CD4-positive, alpha-beta T cell treated with Interleukin-15 for 1 hour (primary cell): ENCODE results near the gene TNPO1.
"Not testable (repeated sequence)": the region's sequence is repeated elsewhere in the genome, so short reads cannot be mapped to it uniquely, and the experiment has no call there.

Source experiments
- DNase-seq: peaks from one replicate; pipeline ENCODE4 v3.0.0-alpha.2; 2020

TNPO1 gene

DNA sequence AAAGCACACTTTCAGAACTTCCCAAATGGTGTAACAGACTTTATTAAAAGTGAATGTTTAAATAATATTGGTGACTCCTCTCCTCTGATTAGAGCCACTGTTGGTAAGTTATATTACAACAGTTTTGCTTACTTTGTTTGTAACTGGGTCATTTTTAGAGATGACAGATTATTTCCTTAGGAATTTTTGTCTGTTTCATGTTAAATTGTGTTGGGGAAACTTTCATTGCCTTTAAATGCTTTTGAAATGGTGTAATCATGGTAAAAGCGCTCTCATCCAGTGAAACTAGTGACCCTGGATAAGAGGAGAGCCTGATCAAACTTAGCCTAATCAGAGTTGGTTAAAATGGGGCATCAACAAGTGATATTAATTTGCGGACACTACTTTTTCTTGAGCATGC lies 39.4 kb downstream of the TNPO1 start:
- no peak for DNase-seq

DNA sequence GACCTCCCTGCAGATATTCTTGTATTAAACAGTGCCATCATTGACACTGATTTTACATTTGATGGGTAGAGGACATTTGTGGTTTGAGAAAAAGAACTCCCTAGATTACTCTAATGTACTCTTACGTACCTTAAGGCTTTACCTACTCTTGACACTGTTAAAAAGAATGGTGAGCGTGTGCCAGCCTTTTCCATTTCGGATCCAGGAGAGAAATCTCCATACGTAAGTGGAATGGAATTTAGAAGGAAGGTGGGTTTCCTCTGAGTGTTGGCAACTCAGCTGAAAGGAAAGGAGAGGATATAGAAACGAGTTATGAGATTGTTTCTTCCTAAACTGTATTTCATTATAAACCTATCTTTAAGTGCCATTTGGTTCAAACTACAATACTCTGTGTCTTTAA lies 40.9 kb downstream of the TNPO1 start:
- no peak for DNase-seq

DNA sequence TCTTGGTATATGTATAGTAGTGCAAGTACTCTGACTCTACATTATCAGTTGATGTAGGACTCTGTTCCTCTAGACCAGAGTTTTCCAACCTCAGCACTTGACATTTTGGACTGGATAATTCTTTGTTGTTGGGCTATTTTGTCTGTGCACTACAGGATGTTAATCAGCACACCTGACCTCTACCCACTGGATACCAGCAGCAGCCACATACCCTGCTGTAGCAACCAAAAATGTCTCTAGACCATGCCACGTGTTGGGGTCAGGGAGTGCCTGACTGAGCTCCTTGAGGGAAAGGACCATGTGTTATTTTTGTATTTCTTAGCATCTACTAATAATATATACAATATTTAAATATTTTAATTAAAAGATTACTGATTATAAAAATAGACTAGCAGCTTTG lies 42.7 kb downstream of the TNPO1 start:
- DNase-seq = no peak

DNA sequence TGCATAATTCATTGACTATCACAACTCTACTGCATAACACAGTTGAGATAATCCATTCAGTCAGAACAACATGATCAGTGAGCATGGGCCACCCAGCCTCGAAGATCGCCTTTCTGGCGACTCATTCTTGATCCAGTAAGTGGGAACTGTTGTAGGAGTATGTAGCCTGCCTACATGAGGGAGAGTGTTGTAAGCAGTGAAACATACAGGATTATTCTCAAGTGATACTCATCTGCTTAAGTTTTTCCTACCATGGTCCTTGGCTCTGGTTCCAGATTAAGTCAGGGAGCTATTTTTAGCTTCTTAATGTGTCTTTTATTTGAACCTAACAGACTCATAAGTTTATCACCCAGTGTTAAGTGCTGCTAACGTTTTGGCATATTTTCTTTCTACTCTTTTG lies 44.0 kb downstream of the TNPO1 start:
- DNase-seq = no peak

DNA sequence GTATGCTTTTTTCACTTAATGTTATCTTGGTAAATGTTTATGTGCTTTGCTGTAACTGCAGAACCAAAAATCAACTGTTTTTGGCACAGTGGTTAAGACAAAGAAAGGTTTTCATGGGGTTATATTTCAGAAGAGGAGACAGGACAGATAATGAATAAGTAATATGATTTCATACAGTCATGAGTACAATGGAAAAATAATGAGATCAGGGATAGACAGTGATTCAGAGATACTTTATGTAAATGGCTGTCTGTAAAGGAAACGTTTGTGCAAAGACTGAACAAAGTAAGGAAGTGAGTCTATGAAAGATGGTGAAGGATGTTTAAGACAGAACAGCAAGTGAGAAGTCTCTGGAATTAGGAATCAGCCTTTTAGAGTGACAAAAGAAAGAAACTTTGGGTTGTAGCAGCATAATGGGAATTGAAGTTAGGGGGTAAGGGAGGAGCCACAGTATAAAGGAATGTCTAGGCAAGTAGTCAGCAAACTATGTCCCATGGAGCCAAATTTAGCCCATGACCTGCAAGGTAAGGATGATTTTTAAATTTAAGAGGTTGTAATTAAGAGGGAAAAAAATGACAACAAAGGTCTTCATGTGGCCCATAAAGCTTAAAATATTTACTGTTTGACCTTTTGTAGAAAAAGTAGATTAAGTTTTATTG lies 55.0 kb downstream of the TNPO1 start:
- no peak for DNase-seq

DNA sequence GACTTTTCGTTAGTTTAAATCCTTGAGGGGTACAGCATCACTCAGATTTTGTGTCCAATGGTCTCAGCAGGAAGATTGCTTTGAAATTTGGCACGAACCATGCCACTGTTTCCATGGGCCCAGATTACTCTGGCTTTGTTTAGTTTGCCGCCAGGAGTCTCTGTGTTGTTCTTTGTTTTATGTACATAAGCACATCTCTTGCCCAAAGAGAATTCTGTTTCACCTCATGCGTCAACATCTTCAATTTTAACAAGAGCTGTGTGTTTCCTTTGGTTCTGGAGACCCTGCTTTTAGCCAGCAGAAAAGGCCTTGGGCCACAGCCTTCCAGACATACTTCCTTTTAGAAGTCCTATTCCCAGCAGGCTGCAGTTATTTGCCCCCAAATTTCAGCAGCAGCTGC lies 62.4 kb downstream of the TNPO1 start:
- no peak for DNase-seq

DNA sequence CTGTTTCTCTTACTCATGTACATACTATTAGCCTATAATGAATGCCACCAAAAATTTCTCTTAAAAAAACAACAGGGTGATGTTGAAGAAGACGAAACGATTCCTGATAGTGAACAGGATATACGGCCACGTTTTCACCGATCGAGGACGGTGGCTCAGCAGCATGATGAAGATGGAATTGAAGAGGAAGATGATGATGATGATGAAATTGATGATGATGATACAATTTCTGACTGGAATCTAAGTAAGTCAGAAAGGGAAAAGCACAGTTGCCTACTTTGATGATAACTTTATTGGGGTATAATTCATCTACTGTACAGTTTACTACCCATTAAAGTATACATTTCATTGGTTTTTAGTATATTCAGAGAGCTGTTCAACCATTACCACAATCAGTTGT lies 66.5 kb downstream of the TNPO1 start:
- DNase-seq = no peak

DNA sequence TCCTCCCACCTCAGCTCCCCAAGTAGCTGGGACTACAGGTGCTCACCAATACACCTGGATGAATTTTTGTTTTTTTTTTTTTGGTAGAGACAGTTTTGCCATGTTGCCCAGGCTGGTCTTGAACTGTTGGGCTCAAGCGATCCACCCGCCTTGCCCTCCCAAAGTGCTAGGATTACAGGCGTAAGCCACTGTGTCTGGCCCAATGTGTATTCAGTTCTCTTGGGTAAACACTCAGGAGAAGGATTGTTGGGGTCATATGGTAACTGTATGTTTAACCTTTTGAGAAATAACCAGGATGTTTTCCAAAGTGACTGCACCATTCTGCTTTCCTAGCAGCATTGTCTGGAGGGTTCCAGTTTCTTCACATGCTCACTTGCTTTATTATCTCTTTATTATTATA lies 67.4 kb downstream of the TNPO1 start:
- no peak for DNase-seq

DNA sequence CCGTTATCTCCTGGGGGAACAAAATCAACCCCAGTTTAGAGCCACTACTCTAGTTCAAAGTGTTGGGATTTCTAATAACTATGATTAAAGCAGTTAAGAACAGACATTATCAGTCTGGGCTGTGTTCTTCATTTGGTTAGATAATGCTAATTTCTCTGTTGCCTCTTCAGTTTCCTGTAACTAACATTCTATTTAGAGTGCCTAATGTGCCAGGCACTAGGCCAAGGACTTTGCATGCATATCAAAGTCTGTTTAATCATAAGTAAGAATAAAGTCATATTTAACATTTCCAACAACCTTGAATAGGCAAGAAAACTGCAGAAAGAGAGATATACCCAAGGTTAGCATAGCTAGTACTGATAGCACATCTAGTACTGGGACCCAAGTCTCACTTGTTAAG lies 68.4 kb downstream of the TNPO1 start:
- DNase-seq = no peak

DNA sequence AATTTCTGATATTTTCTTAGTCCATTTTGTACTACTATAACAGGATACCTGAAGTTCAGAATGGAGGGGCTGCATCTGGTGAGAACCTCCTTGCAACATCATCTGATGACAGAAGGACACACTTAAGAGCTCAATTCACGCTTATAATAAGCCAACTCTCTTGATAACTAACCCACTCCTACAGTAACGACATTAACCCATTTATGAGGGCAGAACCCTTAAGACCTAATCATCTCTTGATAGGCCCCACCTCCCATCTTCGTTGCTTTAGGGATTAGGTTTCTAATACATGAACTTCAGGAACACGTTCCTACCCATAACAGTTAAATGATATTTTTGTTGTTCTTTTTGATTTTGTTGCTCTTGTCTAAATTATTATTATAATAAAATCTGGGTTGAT lies 69.4 kb downstream of the TNPO1 start:
- no peak for DNase-seq

DNA sequence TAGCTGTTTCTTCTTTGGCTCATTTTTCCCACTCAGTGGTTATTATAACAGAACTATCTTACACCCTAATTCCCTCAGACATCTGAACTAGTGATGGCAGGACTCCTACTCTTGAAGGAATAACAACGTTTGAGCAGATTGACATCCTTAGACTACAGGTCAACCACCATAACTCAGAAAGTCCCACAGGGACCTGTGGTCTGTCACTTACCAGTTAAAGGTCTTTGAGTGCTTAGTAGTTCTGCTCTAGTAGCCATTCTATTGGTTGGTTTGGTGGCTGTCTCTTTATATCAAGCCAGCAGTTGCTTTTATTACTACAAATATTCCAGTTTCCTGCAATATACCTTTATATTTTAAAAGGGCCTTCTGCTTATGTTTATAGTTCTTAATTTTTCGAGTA lies 72.1 kb downstream of the TNPO1 start:
- DNase-seq = no peak

DNA sequence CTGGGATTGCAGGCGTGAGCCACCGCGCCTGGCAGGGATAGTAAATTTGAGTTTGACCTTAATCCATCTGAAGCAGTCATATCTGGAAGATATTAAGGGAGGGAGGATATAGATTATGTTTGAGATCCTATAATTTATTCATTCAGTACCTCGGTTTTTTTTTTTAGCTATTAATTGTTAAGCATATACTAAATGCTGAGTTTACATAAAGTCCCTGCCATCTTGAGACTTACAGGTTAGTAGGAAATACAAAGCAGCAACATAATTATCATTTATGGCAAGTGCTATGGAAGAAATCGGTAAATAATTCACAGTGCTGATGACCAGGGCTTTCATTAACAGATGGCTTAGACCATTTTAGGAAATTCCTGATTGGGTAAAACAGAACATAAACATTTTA lies 72.9 kb downstream of the TNPO1 start:
- no peak for DNase-seq

DNA sequence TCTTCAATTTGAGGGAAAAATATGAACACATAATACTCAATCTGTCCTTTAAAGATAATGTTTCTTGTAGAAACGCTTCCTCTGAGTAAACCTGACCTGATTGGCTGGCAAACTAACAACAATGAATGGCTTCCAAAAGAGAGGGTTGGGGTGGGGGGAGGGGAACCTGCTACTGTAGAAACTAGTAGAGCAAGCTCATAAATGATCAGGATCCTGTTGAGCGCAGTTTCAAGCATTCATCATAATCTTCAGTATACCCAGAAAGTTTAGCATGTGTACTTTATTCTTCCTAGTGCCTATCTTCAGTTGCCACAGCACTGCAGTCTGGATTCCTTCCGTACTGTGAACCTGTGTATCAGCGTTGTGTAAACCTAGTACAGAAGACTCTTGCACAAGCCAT lies 76.4 kb downstream of the TNPO1 start:
- DNase-seq = no peak

DNA sequence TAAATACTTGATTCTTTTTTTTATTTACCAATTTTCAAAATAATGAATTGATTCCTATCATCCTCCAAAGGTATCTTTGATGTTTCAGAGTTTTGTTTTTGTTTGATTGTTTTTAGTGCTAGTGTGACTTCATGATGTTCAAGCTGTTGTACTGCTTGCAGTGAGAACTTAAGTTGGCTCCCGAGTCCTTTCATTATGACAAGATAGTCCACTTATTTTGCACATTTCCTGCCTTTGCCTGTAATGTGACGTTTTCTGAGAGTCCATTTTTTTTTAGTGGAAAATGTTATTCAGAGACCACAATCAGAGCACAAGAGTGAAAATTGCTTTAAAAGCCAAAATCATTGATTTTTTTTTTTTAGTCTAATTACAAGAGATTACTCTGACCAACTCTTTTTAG lies 79.3 kb downstream of the TNPO1 start:
- no peak for DNase-seq

DNA sequence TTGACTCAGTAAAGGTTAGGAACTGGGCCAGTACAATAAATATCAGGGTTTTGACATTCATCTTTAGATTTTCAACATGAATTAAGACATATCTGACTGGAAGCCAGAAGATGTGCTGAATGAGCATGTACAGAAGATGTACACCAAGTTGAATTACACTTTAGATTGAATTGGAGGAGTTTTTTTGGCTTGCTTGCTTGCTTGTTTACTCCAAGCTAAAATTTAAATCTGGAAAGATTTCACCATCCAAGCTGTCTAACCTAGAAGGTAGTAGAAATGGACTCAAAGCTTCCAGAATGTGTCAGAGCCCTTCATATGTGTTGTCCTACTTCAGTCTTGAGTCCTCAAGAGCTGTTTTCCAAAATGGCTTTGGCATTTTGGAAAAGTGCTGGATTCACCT lies 90.3 kb downstream of the TNPO1 start:
- DNase-seq = no peak

DNA sequence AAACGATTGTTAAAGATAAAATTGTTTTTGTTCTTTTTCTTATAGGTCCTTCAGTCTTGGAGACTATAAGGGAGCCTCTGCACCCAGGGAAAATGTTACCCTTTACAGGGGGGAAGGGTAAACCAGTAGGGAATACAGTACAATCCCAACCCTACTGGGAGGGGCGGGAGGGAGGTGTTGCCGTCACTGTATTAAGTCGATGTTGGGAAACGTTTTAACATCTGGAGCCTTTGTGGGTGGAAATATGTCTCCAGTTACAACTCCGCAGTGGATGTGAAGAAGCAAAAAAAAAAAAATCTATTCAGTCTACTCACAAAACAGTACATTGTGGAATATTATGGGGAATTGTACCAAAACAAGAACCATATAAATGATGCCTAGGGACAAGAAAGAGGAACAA lies 92.2 kb downstream of the TNPO1 start:
- no peak for DNase-seq

DNA sequence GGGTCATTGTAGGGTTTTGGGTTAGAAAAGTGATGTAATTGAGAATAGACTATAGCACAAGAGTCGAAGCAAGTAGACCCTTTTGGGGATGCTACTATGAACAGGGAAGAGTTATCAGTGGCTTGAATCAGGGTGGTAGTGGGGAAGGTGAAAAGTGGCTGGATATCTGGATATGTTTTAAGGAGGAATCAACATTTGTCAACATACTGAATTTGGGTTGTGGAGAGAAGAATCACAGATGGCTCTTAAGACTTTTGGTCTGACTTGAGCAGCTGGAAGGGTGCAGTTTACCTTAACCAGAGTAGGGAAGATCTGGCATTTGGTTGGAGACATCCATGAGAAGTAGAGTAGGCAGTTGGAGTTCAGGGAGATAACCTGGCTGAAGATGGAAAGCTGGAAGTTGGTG lies 100.9 kb downstream of the TNPO1 start:
- DNase-seq = no peak

DNA sequence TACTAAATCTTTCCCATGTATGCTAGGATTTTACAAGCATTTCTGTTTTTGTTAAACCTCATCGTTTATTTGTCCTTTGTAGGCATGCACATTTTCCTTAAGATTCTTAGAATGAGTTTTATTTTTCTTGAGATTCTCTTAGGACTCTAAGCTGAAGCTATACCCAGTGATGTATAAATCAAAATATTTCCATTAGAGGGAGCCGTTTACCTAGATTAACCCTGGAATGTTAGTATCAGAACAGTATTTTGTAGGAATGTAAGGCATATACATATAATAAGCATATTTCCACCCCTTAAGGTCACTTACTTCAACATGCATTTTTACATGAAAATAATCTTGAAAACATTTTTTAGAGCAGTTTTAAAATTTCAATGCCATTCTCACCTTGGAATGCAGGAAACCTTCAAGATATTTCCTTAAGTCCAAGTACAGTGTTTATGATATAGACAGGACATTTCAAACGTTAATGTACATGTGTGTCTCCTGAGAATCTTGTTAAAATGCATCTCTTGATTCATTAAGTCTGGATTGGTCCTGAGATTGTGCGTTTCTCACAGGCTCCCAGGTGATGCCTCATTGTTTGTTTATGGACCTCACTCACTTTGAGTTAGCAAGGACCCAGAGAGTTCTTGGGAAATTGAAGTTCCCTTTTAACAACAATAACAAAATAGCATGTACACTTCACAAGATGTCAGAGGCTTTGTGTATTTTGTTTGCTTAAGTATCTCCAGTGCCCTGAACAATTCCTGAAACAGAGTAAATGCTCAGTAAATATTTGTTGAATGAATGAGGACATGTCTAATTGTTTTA lies 104.4 kb downstream of the TNPO1 start:
- DNase-seq = no peak

DNA sequence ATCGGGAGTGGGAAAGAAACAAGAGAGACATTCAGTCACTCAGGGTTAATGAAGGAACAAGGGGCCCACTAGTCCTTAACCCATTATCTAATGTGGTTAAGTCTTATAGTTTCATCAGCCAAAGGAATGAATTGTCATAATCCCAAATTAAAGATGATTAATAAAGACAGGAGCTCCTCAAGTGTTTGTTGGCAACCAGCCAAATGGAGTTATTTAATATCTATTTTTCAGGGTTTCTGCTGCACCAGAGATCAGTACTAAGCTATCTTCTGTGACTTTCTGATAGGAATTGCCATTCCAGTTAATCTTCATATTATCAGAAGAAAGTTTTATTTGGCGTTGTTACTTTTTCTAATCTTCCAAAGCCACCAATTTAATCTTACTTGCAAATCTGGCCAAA lies 105.4 kb downstream of the TNPO1 start:
- no peak for DNase-seq

DNA sequence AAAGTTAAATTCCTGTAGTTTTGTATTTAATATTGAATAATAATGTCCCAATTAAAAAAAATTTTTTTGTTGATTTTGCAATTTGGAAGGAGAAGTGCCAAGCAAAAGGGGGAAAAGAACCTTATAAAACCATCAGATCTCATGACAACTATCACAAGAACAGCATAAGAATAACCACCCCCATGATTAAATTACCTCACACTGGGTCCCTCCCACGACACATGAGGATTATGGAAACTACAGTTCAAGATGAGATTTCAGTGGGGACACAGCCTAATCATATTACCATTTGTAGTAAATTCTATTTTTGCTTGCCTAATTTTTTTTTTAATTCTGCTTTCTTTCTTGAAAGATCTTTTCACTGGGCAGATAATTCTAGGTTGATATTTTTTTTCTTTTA lies 106.0 kb downstream of the TNPO1 start:
- DNase-seq = no peak

DNA sequence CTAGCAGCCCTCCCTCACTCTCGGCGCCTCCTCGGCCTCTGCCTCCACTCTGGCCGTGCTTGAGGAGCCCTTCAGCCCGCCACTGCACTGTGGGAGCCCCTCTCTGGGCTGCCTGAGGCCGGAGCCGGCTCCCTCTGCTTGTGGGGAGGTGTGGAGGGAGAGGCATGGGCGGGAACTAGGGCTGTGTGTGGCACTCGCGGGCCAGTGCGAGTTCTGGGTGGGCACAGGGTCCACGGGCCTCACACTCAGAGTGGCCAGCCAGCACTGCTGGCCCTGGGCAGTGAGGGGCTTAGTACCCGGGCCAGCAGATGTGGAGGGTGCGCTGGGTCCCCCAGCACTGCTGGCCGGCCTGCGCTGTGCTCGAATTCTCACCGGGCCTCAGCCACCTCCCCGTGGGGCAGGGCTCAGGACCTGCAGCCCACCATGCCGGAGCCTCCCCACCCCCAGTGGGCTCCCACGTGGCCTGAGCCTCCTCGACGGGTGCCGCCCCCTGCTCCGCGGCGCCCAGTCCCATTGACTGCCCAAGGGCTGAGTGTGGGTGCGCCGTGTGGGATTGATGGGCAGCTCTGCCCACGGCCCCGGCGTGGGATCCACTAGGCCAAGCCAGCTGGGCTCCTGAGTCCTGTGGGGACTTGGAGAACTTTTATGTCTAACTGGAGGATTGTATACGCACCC lies 109.0 kb downstream of the TNPO1 start:
- no peak for DNase-seq

DNA sequence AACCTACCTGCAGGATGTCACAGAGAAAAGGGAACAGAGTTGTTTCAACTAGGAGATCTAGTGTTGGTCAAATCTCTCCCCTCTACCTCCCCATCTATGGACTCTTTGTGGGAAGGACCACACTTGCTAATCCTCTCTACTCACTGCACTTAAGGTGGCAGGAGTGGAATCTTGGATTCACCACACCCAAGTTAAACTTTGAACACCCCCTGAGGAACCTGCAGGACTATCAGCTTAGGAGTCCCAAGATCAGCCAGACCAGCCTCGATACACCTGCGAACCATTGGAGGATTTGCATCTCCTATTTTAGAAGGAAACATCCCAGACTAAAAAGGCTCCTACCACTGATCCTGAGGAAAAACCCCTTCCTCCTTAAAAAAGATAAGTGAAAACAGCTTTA lies 116.2 kb downstream of the TNPO1 start:
- DNase-seq = not testable (repeated sequence)

DNA sequence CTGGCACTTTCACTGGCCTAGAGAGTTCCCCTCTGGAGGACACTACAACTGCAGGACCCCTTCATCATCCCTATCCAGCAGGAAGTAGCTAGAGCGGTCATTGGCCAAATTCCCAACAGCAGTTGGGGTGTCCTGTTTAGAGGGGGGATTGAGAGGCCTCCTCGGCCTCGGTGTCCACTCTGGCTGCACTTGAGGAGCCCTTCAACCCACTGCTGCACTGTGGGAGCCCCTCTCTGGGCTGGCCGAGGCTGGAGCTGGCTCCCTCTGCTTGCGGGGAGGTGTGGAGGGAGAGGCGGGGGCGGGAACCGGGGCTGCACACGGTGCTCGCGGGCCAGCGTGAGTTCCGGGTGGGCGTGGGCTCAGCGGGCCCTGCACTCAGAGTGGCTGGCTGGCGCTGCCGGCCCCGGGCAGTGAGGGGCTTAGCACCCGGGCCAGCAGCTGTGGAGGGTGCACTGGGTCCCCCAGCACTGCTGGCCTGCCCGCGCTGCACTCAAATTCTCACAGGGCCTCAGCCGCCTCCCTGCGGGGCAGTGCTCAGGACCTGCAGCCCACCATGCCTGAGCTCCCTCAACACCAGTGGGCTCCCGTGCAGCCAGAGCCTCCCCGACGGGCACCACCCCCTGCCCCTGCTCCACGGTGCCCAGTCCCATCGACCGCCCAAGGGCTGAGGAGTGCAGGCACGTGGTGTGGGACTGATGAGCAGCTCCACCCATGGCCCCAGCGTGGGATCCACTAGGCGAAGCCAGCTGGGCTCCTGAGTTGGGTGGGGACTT lies 118.7 kb downstream of the TNPO1 start:
- DNase-seq = not testable (repeated sequence)

DNA sequence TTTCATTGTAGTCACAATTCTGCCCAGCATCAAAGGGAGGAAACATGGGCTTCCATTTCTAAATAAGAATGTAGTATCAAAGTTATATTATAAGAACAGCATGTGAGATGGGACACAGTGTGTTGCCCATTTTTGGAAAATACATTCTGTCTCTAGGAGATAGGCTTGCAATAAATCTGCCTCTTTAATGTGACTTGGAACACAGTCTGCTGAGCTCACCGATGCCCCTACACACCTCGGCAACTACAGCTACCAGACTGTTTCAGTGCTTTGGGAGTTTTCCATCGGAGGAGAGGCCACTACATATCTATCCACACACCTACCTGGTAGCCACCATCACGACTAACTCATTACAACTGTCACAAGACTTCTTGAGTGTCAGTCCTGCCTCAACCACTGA lies 120.4 kb downstream of the TNPO1 start:
- no peak for DNase-seq
